NCI-H2227 (cell line): Measurements from ENCODE around the gene FLNB.

Experiments
- DNase-seq: peaks from one replicate; lab custom pipeline; 2025; ENCODE audit not compliant: unreplicated experiment; lab: John Stamatoyannopoulos, UW

The FLNB gene

GRCh38 chr3:58073301-58074108 is 65.3 kb downstream of the FLNB start:
- DNase-seq: no peak

GRCh38 chr3:58074116-58074715 is 66.0 kb downstream of the FLNB start:
- DNase-seq: no peak

GRCh38 chr3:58074997-58075396 is 66.8 kb downstream of the FLNB start:
- DNase-seq: no peak

GRCh38 chr3:58077596-58078285 is 69.5 kb downstream of the FLNB start:
- DNase-seq: peak; percentile 3

- DNase-seq: no peak
Measured at GRCh38 chr3:58078610-58079009, 70.4 kb downstream of the FLNB start.

GRCh38 chr3:58079773-58080172 is 71.6 kb downstream of the FLNB start:
- DNase-seq: no peak

- no peak for DNase-seq
Measured at GRCh38 chr3:58082047-58082446, 73.8 kb downstream of the FLNB start.

- no peak for DNase-seq
Measured at GRCh38 chr3:58084166-58084565, 75.9 kb downstream of the FLNB start.

GRCh38 chr3:58084788-58085543 is 76.7 kb downstream of the FLNB start:
- no peak for DNase-seq

- DNase-seq: no peak
Measured at GRCh38 chr3:58085616-58086015, 77.4 kb downstream of the FLNB start.

GRCh38 chr3:58088501-58088900 is 80.3 kb downstream of the FLNB start:
- DNase-seq: no peak

GRCh38 chr3:58090351-58090750 is 82.1 kb downstream of the FLNB start:
- DNase-seq: no peak

- no peak for DNase-seq
Measured at GRCh38 chr3:58092521-58092920, 84.3 kb downstream of the FLNB start.

- DNase-seq: no peak
Measured at GRCh38 chr3:58093574-58094195, 85.5 kb downstream of the FLNB start.

- no peak for DNase-seq
Measured at GRCh38 chr3:58094657-58095056, 86.4 kb downstream of the FLNB start.

GRCh38 chr3:58095603-58096138 is 87.4 kb downstream of the FLNB start:
- no peak for DNase-seq

GRCh38 chr3:58098531-58098930 is 90.3 kb downstream of the FLNB start:
- DNase-seq: no peak

- no peak for DNase-seq
Measured at GRCh38 chr3:58099865-58100264, 91.6 kb downstream of the FLNB start.

GRCh38 chr3:58101499-58102389 is 93.5 kb downstream of the FLNB start:
- DNase-seq: no peak

- DNase-seq: peak; percentile 58
Measured at GRCh38 chr3:58102390-58102750, 94.1 kb downstream of the FLNB start.
